ENCODE data around the gene LIPI. TPM values are rescaled to one million over a fixed set of nuclear protein-coding genes. Genes with fewer than 3 reads are reported as not detected.

The LIPI gene
- total RNA-seq, 1 experiment from 2014 or later = not detected

GRCh38 chr21:14143999-14144398, 66.8 kb downstream of the LIPI start:
- Histone ChIP-seq H3K9me3 (ENCODE audit: low read length) (no peaks in the 10 kb centered on the region), H3K9ac (ENCODE audit: low read length) (no peak overlapping the region), H3K79me2 (ENCODE audit: low read length) (no peaks in the 10 kb centered on the region), H3F3A (ENCODE audit: low read length, unreplicated experiment) (no peaks in the 10 kb centered on the region), H3K4me1 (ENCODE audit: insufficient read depth, low read length) (no peaks in the 10 kb centered on the region), H4K20me1 (ENCODE audit: low read length) (no peaks in the 10 kb centered on the region), H3K27ac (ENCODE audit: low read length) (no peak overlapping the region), H3K27me3 (ENCODE audit: low read length) (0 out of 2 replicates have a peak, but pooled peaks cover 4% of the 10 kb centered on the region), H3K4me3 (ENCODE audit: low read length) (no peak overlapping the region), H3K36me3 (ENCODE audit: low read depth, low read length) (no peaks in the 10 kb centered on the region), H3K9me2 (replicated peaks; ENCODE audit: low read length) (no peaks in the 10 kb centered on the region), H2AFZ (ENCODE audit: low read length) (no peak overlapping the region), H3K4me2 (ENCODE audit: low read length) (no peak overlapping the region)
- intact Hi-C loops (cut with micrococcal nuclease) = no loop called here
- TF ChIP-seq EZH2phosphoT487 (IDR thresholded peaks at IDR 0.05; ENCODE audit: borderline replicate concordance, low read length) (no peak), EZH2 (IDR thresholded peaks at IDR 0.05; ENCODE audit: low read length, unreplicated experiment) (no peak), CTCF (conservative IDR thresholded peaks at IDR 0.05; ENCODE audit: low read depth, low read length) (no peak)
- POLR2A ChIA-PET (ENCODE audit: unreplicated experiment) = no interaction called here
- ATAC-seq (no peak), DNase-seq (no peak)
- no TSS peak for BruUV-seq (replicated peaks)
- CTCF ChIA-PET = no interaction called here

- ATAC-seq (no peak), DNase-seq (no peak)
- no peak overlapping the region for H3K9ac ChIP-seq (ENCODE audit: low read length)
- CTCF ChIA-PET = no interaction called here
- BruUV-seq (replicated peaks) = no TSS peak
- H3K27me3 ChIP-seq (ENCODE audit: low read length) = no peaks in the 10 kb centered on the region
- no peaks in the 10 kb centered on the region for H3K9me2 ChIP-seq (replicated peaks; ENCODE audit: low read length)
- no peaks in the 10 kb centered on the region for H3K36me3 ChIP-seq (ENCODE audit: low read depth, low read length)
- H3K4me1 ChIP-seq (ENCODE audit: insufficient read depth, low read length) = no peaks in the 10 kb centered on the region
- no peak overlapping the region for H3K27ac ChIP-seq (ENCODE audit: low read length)
- POLR2A ChIA-PET (ENCODE audit: unreplicated experiment) = no interaction called here
- H3K9me3 ChIP-seq (ENCODE audit: low read length) = no peaks in the 10 kb centered on the region
- TF ChIP-seq EZH2 (IDR thresholded peaks at IDR 0.05; ENCODE audit: low read length, unreplicated experiment) (no peak), EZH2phosphoT487 (IDR thresholded peaks at IDR 0.05; ENCODE audit: borderline replicate concordance, low read length) (no peak)
- H3F3A ChIP-seq (ENCODE audit: low read length, unreplicated experiment) = no peaks in the 10 kb centered on the region
- H2AFZ ChIP-seq (ENCODE audit: low read length) = no peak overlapping the region
- intact Hi-C loops (cut with micrococcal nuclease) = no loop called here
- no peak overlapping the region for H3K4me2 ChIP-seq (ENCODE audit: low read length)
- no peaks in the 10 kb centered on the region for H4K20me1 ChIP-seq (ENCODE audit: low read length)
- H3K4me3 ChIP-seq (ENCODE audit: low read length) = no peak overlapping the region
- no peaks in the 10 kb centered on the region for H3K79me2 ChIP-seq (ENCODE audit: low read length)
These were observed 86.5 kb downstream of the LIPI start for GRCh38 chr21:14124266-14124665.

- H4K20me1 ChIP-seq (ENCODE audit: low read length) = no peaks in the 10 kb centered on the region
- BruUV-seq (replicated peaks) = no TSS peak
- H3K27me3 ChIP-seq (ENCODE audit: low read length) = no peaks in the 10 kb centered on the region
- H3K36me3 ChIP-seq (ENCODE audit: low read depth, low read length) = no peaks in the 10 kb centered on the region
- no peak overlapping the region for H2AFZ ChIP-seq (ENCODE audit: low read length)
- no peaks in the 10 kb centered on the region for H3K9me3 ChIP-seq (ENCODE audit: low read length)
- no peaks in the 10 kb centered on the region for H3F3A ChIP-seq (ENCODE audit: low read length, unreplicated experiment)
- ChIA-PET POLR2A (ENCODE audit: unreplicated experiment) (no interaction called here), CTCF (no interaction called here)
- H3K4me2 ChIP-seq (ENCODE audit: low read length) = no peak overlapping the region
- H3K4me1 ChIP-seq (ENCODE audit: insufficient read depth, low read length) = no peaks in the 10 kb centered on the region
- H3K9ac ChIP-seq (ENCODE audit: low read length) = no peak overlapping the region
- H3K9me2 ChIP-seq (replicated peaks; ENCODE audit: low read length) = no peaks in the 10 kb centered on the region
- H3K27ac ChIP-seq (ENCODE audit: low read length) = no peak overlapping the region
- DNase-seq = no peak
- ATAC-seq = no peak
- H3K4me3 ChIP-seq (ENCODE audit: low read length) = no peak overlapping the region
- intact Hi-C loops (cut with micrococcal nuclease) = no loop called here
- no peak for TF ChIP-seq EZH2 (IDR thresholded peaks at IDR 0.05; ENCODE audit: low read length, unreplicated experiment)
- no peak for TF ChIP-seq EZH2phosphoT487 (IDR thresholded peaks at IDR 0.05; ENCODE audit: borderline replicate concordance, low read length)
- TF ChIP-seq CTCF (conservative IDR thresholded peaks at IDR 0.05; ENCODE audit: low read depth, low read length) = no peak
- no peaks in the 10 kb centered on the region for H3K79me2 ChIP-seq (ENCODE audit: low read length)
These were observed 89.0 kb downstream of the LIPI start for GRCh38 chr21:14121719-14122118.
